HepG2 (cell line): ENCODE measurements around the gene FUT3. TPM values are rescaled to one million over a fixed set of nuclear protein-coding genes. Genes with fewer than 3 reads are reported as not detected.
A peak's percentile ranks its signal among the peaks of the same experiment; 100 is the strongest.

Experiments used
- ATF5 ChIP-seq: sonication (generic); formaldehyde crosslinking; IDR thresholded peaks from 2 replicates; pipeline ENCODE4 v1.4.0; 2020; ENCODE audit warnings: mild to moderate bottlenecking, low read depth, missing genetic modification reagents
- HOXA5 ChIP-seq: sonication (generic); formaldehyde crosslinking; IDR thresholded peaks from 2 replicates; pipeline ENCODE4 v1.4.0; 2020; ENCODE audit warnings: missing genetic modification reagents
- KDM4B ChIP-seq: sonication (generic); formaldehyde crosslinking; IDR thresholded peaks from 2 replicates; pipeline ENCODE4 v1.4.0; 2020; ENCODE audit warnings: missing genetic modification reagents
- MBNL3 ChIP-seq: fragments of 250-450 bp; sonication (Bioruptor Pico); conservative IDR thresholded peaks from 2 replicates; pipeline ENCODE4 v1.8.0; 2022; ENCODE audit warnings: mild to moderate bottlenecking, inconsistent platforms
- MEIS1 ChIP-seq: sonication (generic); formaldehyde crosslinking; IDR thresholded peaks from 2 replicates; pipeline ENCODE4 v1.9.0; 2021; ENCODE audit warnings: mild to moderate bottlenecking, missing genetic modification reagents, moderate library complexity, borderline replicate concordance
- MZF1 ChIP-seq: sonication (generic); formaldehyde crosslinking; IDR thresholded peaks from 2 replicates; pipeline ENCODE4 v1.8.1; 2023; ENCODE audit warnings: mild to moderate bottlenecking, missing genetic modification reagents, borderline replicate concordance
- NFYC ChIP-seq: IDR thresholded peaks from 2 replicates; pipeline ENCODE4 v1.6.1; 2016; ENCODE audit warnings: missing genetic modification reagents, missing compliant biosample characterization
- PRDM10 ChIP-seq: sonication (generic); formaldehyde crosslinking; IDR thresholded peaks from 2 replicates; pipeline ENCODE4 v1.4.0; 2020; ENCODE audit warnings: low read depth, missing genetic modification reagents
- THAP9 ChIP-seq: sonication (generic); formaldehyde crosslinking; IDR thresholded peaks from 2 replicates; pipeline ENCODE4; 2020; ENCODE audit warnings: missing genetic modification reagents, mild to moderate bottlenecking, borderline replicate concordance
- THRA ChIP-seq: sonication (generic); formaldehyde crosslinking; IDR thresholded peaks from 2 replicates; pipeline ENCODE4 v1.4.0; 2020; ENCODE audit warnings: missing genetic modification reagents, borderline replicate concordance
- ZBTB42 ChIP-seq: sonication (generic); formaldehyde crosslinking; IDR thresholded peaks from 2 replicates; pipeline ENCODE4 v1.5.0; 2020; ENCODE audit warnings: mild to moderate bottlenecking, missing genetic modification reagents
- ZKSCAN5 ChIP-seq: sonication (generic); formaldehyde crosslinking; IDR thresholded peaks from 2 replicates; pipeline ENCODE4 v1.5.1; 2020; ENCODE audit warnings: mild to moderate bottlenecking, missing genetic modification reagents
- ZMYM2 ChIP-seq: sonication (generic); formaldehyde crosslinking; IDR thresholded peaks from 2 replicates; pipeline ENCODE4 v1.8.0; 2022; ENCODE audit warnings: mild to moderate bottlenecking, missing genetic modification reagents
- ZNF3 ChIP-seq: IDR thresholded peaks from 2 replicates; pipeline ENCODE4 v1.7.0; 2017; ENCODE audit warnings: inconsistent platforms
- polyA plus RNA-seq, 8 experiments: library from polyadenylated mRNA; depleted of rRNA in 3 of 8; stranded (reverse) in 7 of 8; unstranded in 1 of 8; fragments of >200 nt; fragmentation: Illumina TruSeq in 4 of 8; extraction: Trizol in 4 of 8; gene quantifications; 2 replicates each; pipeline versions ENCODE4 v1.2.1 to v1.2.3, GENCODE V29; 2011 to 2016; ENCODE audit warnings: low read depth in 4 of 8, missing spikeins in 1 of 8, mixed read lengths in 1 of 8; ENCODE audit not compliant: insufficient read depth in 1 of 8
- total RNA-seq, 5 experiments: library from RNA; depleted of rRNA; stranded (reverse); fragments of >200 nt; fragmentation: Illumina TruSeq; extraction: Trizol; gene quantifications; 2 replicates each; pipeline ENCODE4 v1.2.3, GENCODE V29; 2016; ENCODE audit warnings: low read depth in 1 of 5

The FUT3 gene
- total and polyA plus RNA-seq, 2 of the 13 experiments (the other 11 are each of a cell fraction or from before 2014, with no cell fraction given) = 0.53 to 1.1 TPM

GRCh38 chr19:5800361-5801270, 50.6 kb downstream of the FUT3 start (continued):
- TF ChIP-seq PRDM10 (CRISPR knock-in tag) = no peak
- no peak for TF ChIP-seq MZF1 (CRISPR knock-in tag)
- no peak for TF ChIP-seq KDM4B
- no peak for TF ChIP-seq ATF5
- TF ChIP-seq ZMYM2 (CRISPR knock-in tag) = peak; percentile 97
- no peak for TF ChIP-seq ZBTB42 (CRISPR knock-in tag)
- TF ChIP-seq THAP9 (CRISPR knock-in tag) = no peak
- 0 out of 2 replicates have a peak, but pooled peaks have one; percentile 2 for TF ChIP-seq MEIS1 (CRISPR knock-in tag)
- TF ChIP-seq NFYC (CRISPR knock-in tag) = no peak
- 0 out of 2 replicates have a peak, but pooled peaks have one; percentile 38 for TF ChIP-seq ZNF3 (CRISPR knock-in tag)
- no peak for TF ChIP-seq HOXA5
- no peak for TF ChIP-seq MBNL3 (CRISPR knock-in tag)
- peak; percentile 21; the same call in 1 of the 2 replicates for TF ChIP-seq THRA (CRISPR knock-in tag)
- TF ChIP-seq ZKSCAN5 (CRISPR knock-in tag) = no peak
